ENCODE data around the gene DYRK1A.
A peak's percentile ranks its signal among the peaks of the same experiment; 100 is the strongest.

Gene DYRK1A

DNA sequence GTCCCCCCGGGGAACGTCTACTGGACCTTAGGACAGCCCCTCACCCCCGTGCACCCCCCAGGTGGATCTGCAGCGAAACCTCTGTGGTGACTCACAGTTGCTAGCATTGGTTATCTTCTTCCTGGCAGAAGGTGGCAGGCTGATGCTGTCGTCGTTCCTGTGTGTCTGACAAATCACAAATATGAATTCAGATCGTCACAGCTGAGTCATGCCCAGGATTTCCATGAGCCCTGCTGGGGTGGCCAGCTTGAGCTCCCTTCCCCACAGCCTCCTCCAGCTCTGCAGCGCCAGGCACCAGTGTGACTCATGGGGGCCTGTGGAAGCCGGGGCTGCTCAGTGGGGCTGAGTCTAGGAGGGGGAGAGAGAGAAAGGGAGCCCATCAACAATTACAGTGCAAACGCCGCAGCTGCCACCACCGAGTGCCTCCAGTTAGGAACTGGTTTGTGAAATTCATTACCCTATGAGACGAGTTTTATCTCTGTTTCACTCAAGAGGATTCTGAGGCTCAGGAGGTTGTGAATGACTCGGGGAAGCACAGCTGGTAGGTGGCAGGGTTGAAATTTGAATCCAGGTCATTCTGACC, 197.9 kb downstream of the DYRK1A start (continued):
- TF ChIP-seq ZNF214 (tag by site-specific recombination; IDR thresholded peaks at IDR 0.05; ENCODE audit: borderline replicate concordance) (no peak), ZBTB17 (tag by site-specific recombination; IDR thresholded peaks at IDR 0.05) (peak; percentile 98), ZNF350 (tag by site-specific recombination; IDR thresholded peaks at IDR 0.05) (no peak), ZSCAN16 (tag by site-specific recombination; IDR thresholded peaks at IDR 0.05) (no peak), ZNF777 (tag by site-specific recombination; IDR thresholded peaks at IDR 0.05; ENCODE audit: borderline replicate concordance) (no peak), SCRT1 (tag by site-specific recombination; IDR thresholded peaks at IDR 0.05; ENCODE audit: borderline replicate concordance) (no peak), ZNF610 (tag by site-specific recombination; IDR thresholded peaks at IDR 0.05; ENCODE audit: borderline replicate concordance) (no peak), ZFP37 (tag by site-specific recombination; IDR thresholded peaks at IDR 0.05) (no peak; the same call in 1 of the 2 replicates), ZNF549 (tag by site-specific recombination; IDR thresholded peaks at IDR 0.05) (no peak), HOXA7 (CRISPR knock-in tag; IDR thresholded peaks at IDR 0.05; ENCODE audit: borderline replicate concordance) (no peak), PRDM1 (tag by site-specific recombination; IDR thresholded peaks at IDR 0.05) (no peak), KLF8 (tag by site-specific recombination; IDR thresholded peaks at IDR 0.05) (no peak), PRDM10 (tag by site-specific recombination; IDR thresholded peaks at IDR 0.05) (peak; percentile 76), ZNF146 (tag by site-specific recombination; IDR thresholded peaks at IDR 0.05) (no peak), ZNF266 (tag by site-specific recombination; IDR thresholded peaks at IDR 0.05; ENCODE audit: low read depth) (no peak), GFI1B (tag by site-specific recombination; IDR thresholded peaks at IDR 0.05) (0 out of 2 replicates have a peak, but pooled peaks have one; percentile 19), ZNF423 (tag by site-specific recombination; IDR thresholded peaks at IDR 0.05) (peak; percentile 31; the same call in 1 of the 2 replicates), ZNF223 (tag by site-specific recombination; IDR thresholded peaks at IDR 0.05) (no peak), RBAK (tag by site-specific recombination; IDR thresholded peaks at IDR 0.05) (no peak; the same call in 1 of the 2 replicates), ZNF488 (tag by site-specific recombination; IDR thresholded peaks at IDR 0.05) (no peak), SP7 (tag by site-specific recombination; IDR thresholded peaks at IDR 0.05) (peak; percentile 66), ZNF670 (tag by site-specific recombination; IDR thresholded peaks at IDR 0.05; ENCODE audit: low read depth) (no peak), ZNF747 (tag by site-specific recombination; IDR thresholded peaks at IDR 0.05) (no peak), ZBTB8A (tag by site-specific recombination; IDR thresholded peaks at IDR 0.05) (peak; percentile 70; the same call in 1 of the 2 replicates)
- TF ChIP-seq, protein P1, sequence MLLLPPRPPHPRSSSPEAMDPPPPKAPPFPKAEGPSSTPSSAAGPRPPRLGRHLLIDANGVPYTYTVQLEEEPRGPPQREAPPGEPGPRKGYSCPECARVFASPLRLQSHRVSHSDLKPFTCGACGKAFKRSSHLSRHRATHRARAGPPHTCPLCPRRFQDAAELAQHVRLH (tag by site-specific recombination; IDR thresholded peaks at IDR 0.05), result no peak
- TF ChIP-seq, protein P2, sequence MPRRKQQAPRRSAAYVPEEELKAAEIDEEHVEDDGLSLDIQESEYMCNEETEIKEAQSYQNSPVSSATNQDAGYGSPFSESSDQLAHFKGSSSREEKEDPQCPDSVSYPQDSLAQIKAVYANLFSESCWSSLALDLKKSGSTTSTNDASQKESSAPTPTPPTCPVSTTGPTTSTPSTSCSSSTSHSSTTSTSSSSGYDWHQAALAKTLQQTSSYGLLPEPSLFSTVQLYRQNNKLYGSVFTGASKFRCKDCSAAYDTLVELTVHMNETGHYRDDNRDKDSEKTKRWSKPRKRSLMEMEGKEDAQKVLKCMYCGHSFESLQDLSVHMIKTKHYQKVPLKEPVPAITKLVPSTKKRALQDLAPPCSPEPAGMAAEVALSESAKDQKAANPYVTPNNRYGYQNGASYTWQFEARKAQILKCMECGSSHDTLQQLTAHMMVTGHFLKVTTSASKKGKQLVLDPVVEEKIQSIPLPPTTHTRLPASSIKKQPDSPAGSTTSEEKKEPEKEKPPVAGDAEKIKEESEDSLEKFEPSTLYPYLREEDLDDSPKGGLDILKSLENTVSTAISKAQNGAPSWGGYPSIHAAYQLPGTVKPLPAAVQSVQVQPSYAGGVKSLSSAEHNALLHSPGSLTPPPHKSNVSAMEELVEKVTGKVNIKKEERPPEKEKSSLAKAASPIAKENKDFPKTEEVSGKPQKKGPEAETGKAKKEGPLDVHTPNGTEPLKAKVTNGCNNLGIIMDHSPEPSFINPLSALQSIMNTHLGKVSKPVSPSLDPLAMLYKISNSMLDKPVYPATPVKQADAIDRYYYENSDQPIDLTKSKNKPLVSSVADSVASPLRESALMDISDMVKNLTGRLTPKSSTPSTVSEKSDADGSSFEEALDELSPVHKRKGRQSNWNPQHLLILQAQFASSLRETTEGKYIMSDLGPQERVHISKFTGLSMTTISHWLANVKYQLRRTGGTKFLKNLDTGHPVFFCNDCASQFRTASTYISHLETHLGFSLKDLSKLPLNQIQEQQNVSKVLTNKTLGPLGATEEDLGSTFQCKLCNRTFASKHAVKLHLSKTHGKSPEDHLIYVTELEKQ (tag by site-specific recombination; IDR thresholded peaks at IDR 0.05; ENCODE audit: borderline replicate concordance), result peak; percentile 73; the same call in 1 of the 2 replicates
- TF ChIP-seq, protein P3, sequence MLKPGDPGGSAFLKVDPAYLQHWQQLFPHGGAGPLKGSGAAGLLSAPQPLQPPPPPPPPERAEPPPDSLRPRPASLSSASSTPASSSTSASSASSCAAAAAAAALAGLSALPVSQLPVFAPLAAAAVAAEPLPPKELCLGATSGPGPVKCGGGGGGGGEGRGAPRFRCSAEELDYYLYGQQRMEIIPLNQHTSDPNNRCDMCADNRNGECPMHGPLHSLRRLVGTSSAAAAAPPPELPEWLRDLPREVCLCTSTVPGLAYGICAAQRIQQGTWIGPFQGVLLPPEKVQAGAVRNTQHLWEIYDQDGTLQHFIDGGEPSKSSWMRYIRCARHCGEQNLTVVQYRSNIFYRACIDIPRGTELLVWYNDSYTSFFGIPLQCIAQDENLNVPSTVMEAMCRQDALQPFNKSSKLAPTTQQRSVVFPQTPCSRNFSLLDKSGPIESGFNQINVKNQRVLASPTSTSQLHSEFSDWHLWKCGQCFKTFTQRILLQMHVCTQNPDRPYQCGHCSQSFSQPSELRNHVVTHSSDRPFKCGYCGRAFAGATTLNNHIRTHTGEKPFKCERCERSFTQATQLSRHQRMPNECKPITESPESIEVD (tag by site-specific recombination; IDR thresholded peaks at IDR 0.05), result peak; percentile 53
- TF ChIP-seq, protein P4, sequence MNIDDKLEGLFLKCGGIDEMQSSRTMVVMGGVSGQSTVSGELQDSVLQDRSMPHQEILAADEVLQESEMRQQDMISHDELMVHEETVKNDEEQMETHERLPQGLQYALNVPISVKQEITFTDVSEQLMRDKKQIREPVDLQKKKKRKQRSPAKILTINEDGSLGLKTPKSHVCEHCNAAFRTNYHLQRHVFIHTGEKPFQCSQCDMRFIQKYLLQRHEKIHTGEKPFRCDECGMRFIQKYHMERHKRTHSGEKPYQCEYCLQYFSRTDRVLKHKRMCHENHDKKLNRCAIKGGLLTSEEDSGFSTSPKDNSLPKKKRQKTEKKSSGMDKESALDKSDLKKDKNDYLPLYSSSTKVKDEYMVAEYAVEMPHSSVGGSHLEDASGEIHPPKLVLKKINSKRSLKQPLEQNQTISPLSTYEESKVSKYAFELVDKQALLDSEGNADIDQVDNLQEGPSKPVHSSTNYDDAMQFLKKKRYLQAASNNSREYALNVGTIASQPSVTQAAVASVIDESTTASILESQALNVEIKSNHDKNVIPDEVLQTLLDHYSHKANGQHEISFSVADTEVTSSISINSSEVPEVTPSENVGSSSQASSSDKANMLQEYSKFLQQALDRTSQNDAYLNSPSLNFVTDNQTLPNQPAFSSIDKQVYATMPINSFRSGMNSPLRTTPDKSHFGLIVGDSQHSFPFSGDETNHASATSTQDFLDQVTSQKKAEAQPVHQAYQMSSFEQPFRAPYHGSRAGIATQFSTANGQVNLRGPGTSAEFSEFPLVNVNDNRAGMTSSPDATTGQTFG (tag by site-specific recombination; IDR thresholded peaks at IDR 0.05; ENCODE audit: borderline replicate concordance), result no peak

Data from HEK293 (cell line).